ENCODE data around the gene CD22.

Gene CD22

GRCh38 chr19:35310811-35311465, 18.0 kb upstream of the CD22 start:
- H3K9me3 ChIP-seq (ENCODE audit: insufficient read depth, low read depth, low read length): no peaks in the 10 kb centered on the region
- no peak overlapping the region for H4K91ac ChIP-seq (ENCODE audit: low read depth, low read length)
- H3K36me3 ChIP-seq (ENCODE audit: control insufficient read depth in 1 of 2, insufficient read depth in 2 of 2, low read length in 2 of 2): no peaks in the 10 kb centered on the region

GRCh38 chr19:35311901-35312665, 16.9 kb upstream of the CD22 start:
- WGBS (ENCODE audit: extremely low coverage, insufficient coverage, insufficient read length): no CpG with 5 or more reads among the region's 21 CpGs
- H2AFZ ChIP-seq (ENCODE audit: insufficient read depth, low read length, poor library complexity): no peak overlapping the region
- H3K4me1 ChIP-seq (ENCODE audit: control insufficient read depth in 1 of 2, insufficient read depth in 2 of 2, low read length in 2 of 2): peaks cover 6 to 13% of the 10 kb centered on the region in 2 experiments
- H2BK12ac ChIP-seq (ENCODE audit: low read length): no peak overlapping the region
- H2BK120ac ChIP-seq (ENCODE audit: insufficient read depth, low read length, poor library complexity): no peak overlapping the region
- DNase-seq: peak in 1 of 2 donors; percentile 34
- H3K4me3 ChIP-seq (ENCODE audit: low read depth, low read length): no peak overlapping the region
- no peak overlapping the region for H4K91ac ChIP-seq (ENCODE audit: low read depth, low read length)
- H3K79me1 ChIP-seq (ENCODE audit: low read length): no peaks in the 10 kb centered on the region
- no peak overlapping the region for H3K18ac ChIP-seq (ENCODE audit: low read length)
- no peak overlapping the region for H4K8ac ChIP-seq (ENCODE audit: low read depth, low read length)
- no peak overlapping the region for H4K12ac ChIP-seq (ENCODE audit: low read depth, low read length)
- no peak overlapping the region for H3K9ac ChIP-seq (ENCODE audit: low read length)
- no peak overlapping the region for H3K4ac ChIP-seq (ENCODE audit: low read depth, low read length)
- no peak overlapping the region for H2BK5ac ChIP-seq (ENCODE audit: low read depth, low read length, poor library complexity)
- H3K36me3 ChIP-seq (ENCODE audit: control insufficient read depth in 1 of 2, insufficient read depth in 2 of 2, low read length in 2 of 2): no peaks in the 10 kb centered on the region
- H3K79me2 ChIP-seq (ENCODE audit: control insufficient read depth, insufficient read depth, low read length, poor library complexity): no peaks in the 10 kb centered on the region
- no peak overlapping the region for H2AK5ac ChIP-seq (ENCODE audit: low read length)
- no peak overlapping the region for H3K4me2 ChIP-seq (ENCODE audit: low read length)
- H3K9me3 ChIP-seq (ENCODE audit: insufficient read depth, low read depth, low read length): no peaks in the 10 kb centered on the region
- H3K14ac ChIP-seq (ENCODE audit: low read length): no peak overlapping the region
- H3K27ac ChIP-seq (ENCODE audit: low read depth, low read length): no peak overlapping the region
- no peaks in the 10 kb centered on the region for H3K27me3 ChIP-seq (ENCODE audit: insufficient read depth, low read length)
- H3K23ac ChIP-seq (ENCODE audit: low read length): no peak overlapping the region

More at GRCh38 chr19:35310811-35311465, 18.0 kb upstream of the CD22 start:
- H3K23ac ChIP-seq (ENCODE audit: low read length): no peak overlapping the region
- peaks cover 6 to 13% of the 10 kb centered on the region in 2 experiments for H3K4me1 ChIP-seq (ENCODE audit: control insufficient read depth in 1 of 2, insufficient read depth in 2 of 2, low read length in 2 of 2)
- no peak overlapping the region for H2BK5ac ChIP-seq (ENCODE audit: low read depth, low read length, poor library complexity)
- no peak overlapping the region for H3K18ac ChIP-seq (ENCODE audit: low read length)
- no peaks in the 10 kb centered on the region for H3K27me3 ChIP-seq (ENCODE audit: insufficient read depth, low read length)
- no peak overlapping the region for H3K4ac ChIP-seq (ENCODE audit: low read depth, low read length)
- H3K14ac ChIP-seq (ENCODE audit: low read length): no peak overlapping the region
- H4K12ac ChIP-seq (ENCODE audit: low read depth, low read length): no peak overlapping the region
- no peak overlapping the region for H2AK5ac ChIP-seq (ENCODE audit: low read length)
- H3K27ac ChIP-seq (ENCODE audit: low read depth, low read length): no peak overlapping the region
- H2BK12ac ChIP-seq (ENCODE audit: low read length): no peak overlapping the region
- no peak overlapping the region for H3K9ac ChIP-seq (ENCODE audit: low read length)
- H2AFZ ChIP-seq (ENCODE audit: insufficient read depth, low read length, poor library complexity): no peak overlapping the region
- no peak overlapping the region for H4K8ac ChIP-seq (ENCODE audit: low read depth, low read length)
- no peaks in the 10 kb centered on the region for H3K79me2 ChIP-seq (ENCODE audit: control insufficient read depth, insufficient read depth, low read length, poor library complexity)
- no peak overlapping the region for H3K4me2 ChIP-seq (ENCODE audit: low read length)
- no peak overlapping the region for H3K4me3 ChIP-seq (ENCODE audit: low read depth, low read length)
- H3K79me1 ChIP-seq (ENCODE audit: low read length): no peaks in the 10 kb centered on the region
- WGBS (ENCODE audit: extremely low coverage, insufficient coverage, insufficient read length): no CpG with 5 or more reads among the region's 10 CpGs
- DNase-seq: peak; percentile 75 to 90
- H2BK120ac ChIP-seq (ENCODE audit: insufficient read depth, low read length, poor library complexity): no peak overlapping the region

GRCh38 chr19:35313587-35313986, 15.4 kb upstream of the CD22 start:
- Histone ChIP-seq H3K9me3 (ENCODE audit: insufficient read depth, low read depth, low read length) (no peaks in the 10 kb centered on the region), H3K79me1 (ENCODE audit: low read length) (no peaks in the 10 kb centered on the region), H2AFZ (ENCODE audit: insufficient read depth, low read length, poor library complexity) (no peak overlapping the region), H3K27me3 (ENCODE audit: insufficient read depth, low read length) (no peaks in the 10 kb centered on the region), H3K18ac (ENCODE audit: low read length) (no peak overlapping the region), H4K12ac (ENCODE audit: low read depth, low read length) (no peak overlapping the region), H3K36me3 (ENCODE audit: control insufficient read depth in 1 of 2, insufficient read depth in 2 of 2, low read length in 2 of 2) (no peaks in the 10 kb centered on the region), H3K14ac (ENCODE audit: low read length) (no peak overlapping the region), H3K79me2 (ENCODE audit: control insufficient read depth, insufficient read depth, low read length, poor library complexity) (no peaks in the 10 kb centered on the region), H4K8ac (ENCODE audit: low read depth, low read length) (no peak overlapping the region), H2BK12ac (ENCODE audit: low read length) (no peak overlapping the region), H3K4me1 (ENCODE audit: control insufficient read depth in 1 of 2, insufficient read depth in 2 of 2, low read length in 2 of 2) (peaks cover 6 to 13% of the 10 kb centered on the region in 2 experiments), H3K4me2 (ENCODE audit: low read length) (no peak overlapping the region), H3K23ac (ENCODE audit: low read length) (no peak overlapping the region), H3K27ac (ENCODE audit: low read depth, low read length) (no peak overlapping the region), H3K4ac (ENCODE audit: low read depth, low read length) (no peak overlapping the region), H2BK120ac (ENCODE audit: insufficient read depth, low read length, poor library complexity) (no peak overlapping the region), H2AK5ac (ENCODE audit: low read length) (no peak overlapping the region), H3K9ac (ENCODE audit: low read length) (no peak overlapping the region), H2BK5ac (ENCODE audit: low read depth, low read length, poor library complexity) (no peak overlapping the region), H3K4me3 (ENCODE audit: low read depth, low read length) (no peak overlapping the region), H4K91ac (ENCODE audit: low read depth, low read length) (no peak overlapping the region)
- DNase-seq: no peak
- WGBS (ENCODE audit: extremely low coverage, insufficient coverage, insufficient read length): no CpG with 5 or more reads among the region's 7 CpGs

- Histone ChIP-seq H4K8ac (ENCODE audit: low read depth, low read length) (no peak overlapping the region), H2BK120ac (ENCODE audit: insufficient read depth, low read length, poor library complexity) (no peak overlapping the region), H3K23ac (ENCODE audit: low read length) (no peak overlapping the region), H3K14ac (ENCODE audit: low read length) (no peak overlapping the region), H3K4me2 (ENCODE audit: low read length) (no peak overlapping the region), H2BK12ac (ENCODE audit: low read length) (no peak overlapping the region), H4K91ac (ENCODE audit: low read depth, low read length) (no peak overlapping the region), H3K27ac (ENCODE audit: low read depth, low read length) (no peak overlapping the region), H3K4me1 (ENCODE audit: control insufficient read depth in 1 of 2, insufficient read depth in 2 of 2, low read length in 2 of 2) (peaks cover 6 to 13% of the 10 kb centered on the region in 2 experiments), H3K79me2 (ENCODE audit: control insufficient read depth, insufficient read depth, low read length, poor library complexity) (no peaks in the 10 kb centered on the region), H3K4me3 (ENCODE audit: low read depth, low read length) (no peak overlapping the region), H3K18ac (ENCODE audit: low read length) (no peak overlapping the region), H2AK5ac (ENCODE audit: low read length) (no peak overlapping the region), H3K9ac (ENCODE audit: low read length) (no peak overlapping the region), H3K79me1 (ENCODE audit: low read length) (no peaks in the 10 kb centered on the region), H4K12ac (ENCODE audit: low read depth, low read length) (no peak overlapping the region), H3K27me3 (ENCODE audit: insufficient read depth, low read length) (no peaks in the 10 kb centered on the region), H3K36me3 (ENCODE audit: control insufficient read depth in 1 of 2, insufficient read depth in 2 of 2, low read length in 2 of 2) (no peaks in the 10 kb centered on the region), H2AFZ (ENCODE audit: insufficient read depth, low read length, poor library complexity) (no peak overlapping the region), H2BK5ac (ENCODE audit: low read depth, low read length, poor library complexity) (no peak overlapping the region), H3K4ac (ENCODE audit: low read depth, low read length) (no peak overlapping the region), H3K9me3 (ENCODE audit: insufficient read depth, low read depth, low read length) (no peaks in the 10 kb centered on the region)
- peak; percentile 29 to 52 for DNase-seq
- no CpG with 5 or more reads among the region's 8 CpGs for WGBS (ENCODE audit: extremely low coverage, insufficient coverage, insufficient read length)
Measured at GRCh38 chr19:35314031-35314430, 15.0 kb upstream of the CD22 start.
